Type B pancreatic cell (in vitro differentiated cells): ENCODE measurements around the gene YIPF2. TPM values are rescaled to one million over a fixed set of nuclear protein-coding genes. Genes with fewer than 3 reads are reported as not detected.

Experiments
- DNase-seq: peaks from one replicate; pipeline ENCODE4 v3.0.0; 2021; ENCODE audit warnings: mixed read lengths; ENCODE audit not compliant: unreplicated experiment; ENCODE audit errors: extremely low spot score
- H3K27ac Mint-ChIP-seq: 2 replicates; pipeline ENCODE4 v1.8.0; 2021; ENCODE audit warnings: mild to moderate bottlenecking, mixed read lengths
- H3K27me3 Mint-ChIP-seq: 2 replicates; pipeline ENCODE4 v1.8.0; 2021; ENCODE audit warnings: mixed read lengths
- H3K36me3 Mint-ChIP-seq: 2 replicates; pipeline ENCODE4 v1.8.0; 2021; ENCODE audit warnings: mixed read lengths
- H3K4me1 Mint-ChIP-seq: one replicate; pipeline ENCODE4 v1.8.0; 2021; ENCODE audit warnings: mixed read lengths; ENCODE audit not compliant: unreplicated experiment
- H3K4me3 Mint-ChIP-seq: 2 replicates; pipeline ENCODE4 v1.8.0; 2021; ENCODE audit warnings: mild to moderate bottlenecking, mixed read lengths
- H3K9me3 Mint-ChIP-seq: 2 replicates; pipeline ENCODE4 v1.8.0; 2021; ENCODE audit warnings: mixed read lengths
- total RNA-seq: library from RNA; stranded (reverse); gene quantifications from 2 replicates; pipeline ENCODE4 v1.2.1, GENCODE V29; 2021; ENCODE audit warnings: low replicate concordance
- TF ChIP-seq, protein P1 (sequence below): fragments of 200-600 bp; sonication (generic); conservative IDR thresholded peaks from 2 replicates; pipeline ENCODE4 v1.5.0; 2021; ENCODE audit warnings: antibody characterized with exemption, mild to moderate bottlenecking

Gene YIPF2
- total RNA-seq, 1 donor from 2014 or later: 58.5 TPM

DNA sequence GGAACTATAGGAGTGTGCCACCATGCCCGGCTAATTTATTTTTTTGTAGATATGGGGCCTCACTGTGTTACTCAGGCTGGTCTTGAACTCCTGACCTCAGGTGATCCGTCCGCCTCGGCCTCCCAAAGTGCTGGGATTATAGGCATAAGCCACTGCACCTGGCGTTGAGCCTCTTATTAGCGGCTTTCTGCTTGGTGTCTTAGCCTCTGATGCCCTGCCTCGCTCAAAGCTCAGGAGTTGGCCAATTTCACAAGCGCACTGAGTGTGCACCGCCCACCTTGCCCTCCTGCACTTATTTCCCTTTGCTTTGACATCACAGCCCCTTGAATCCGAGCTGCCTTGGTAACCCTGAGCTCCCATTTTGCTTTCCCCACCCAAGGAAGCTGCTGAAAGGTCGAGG lies 10.1 kb downstream of the YIPF2 start:
- Mint-ChIP-seq H3K27ac (peak overlapping the region; percentile 51), H3K4me3 (no peak overlapping the region), H3K27me3 (no peaks in the 10 kb centered on the region), H3K36me3 (peaks cover 3% of the 10 kb centered on the region), H3K4me1 (no peaks in the 10 kb centered on the region), H3K9me3 (no peaks in the 10 kb centered on the region)
- no peak for DNase-seq
- TF ChIP-seq, protein P1, sequence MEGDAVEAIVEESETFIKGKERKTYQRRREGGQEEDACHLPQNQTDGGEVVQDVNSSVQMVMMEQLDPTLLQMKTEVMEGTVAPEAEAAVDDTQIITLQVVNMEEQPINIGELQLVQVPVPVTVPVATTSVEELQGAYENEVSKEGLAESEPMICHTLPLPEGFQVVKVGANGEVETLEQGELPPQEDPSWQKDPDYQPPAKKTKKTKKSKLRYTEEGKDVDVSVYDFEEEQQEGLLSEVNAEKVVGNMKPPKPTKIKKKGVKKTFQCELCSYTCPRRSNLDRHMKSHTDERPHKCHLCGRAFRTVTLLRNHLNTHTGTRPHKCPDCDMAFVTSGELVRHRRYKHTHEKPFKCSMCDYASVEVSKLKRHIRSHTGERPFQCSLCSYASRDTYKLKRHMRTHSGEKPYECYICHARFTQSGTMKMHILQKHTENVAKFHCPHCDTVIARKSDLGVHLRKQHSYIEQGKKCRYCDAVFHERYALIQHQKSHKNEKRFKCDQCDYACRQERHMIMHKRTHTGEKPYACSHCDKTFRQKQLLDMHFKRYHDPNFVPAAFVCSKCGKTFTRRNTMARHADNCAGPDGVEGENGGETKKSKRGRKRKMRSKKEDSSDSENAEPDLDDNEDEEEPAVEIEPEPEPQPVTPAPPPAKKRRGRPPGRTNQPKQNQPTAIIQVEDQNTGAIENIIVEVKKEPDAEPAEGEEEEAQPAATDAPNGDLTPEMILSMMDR: no peak

DNA sequence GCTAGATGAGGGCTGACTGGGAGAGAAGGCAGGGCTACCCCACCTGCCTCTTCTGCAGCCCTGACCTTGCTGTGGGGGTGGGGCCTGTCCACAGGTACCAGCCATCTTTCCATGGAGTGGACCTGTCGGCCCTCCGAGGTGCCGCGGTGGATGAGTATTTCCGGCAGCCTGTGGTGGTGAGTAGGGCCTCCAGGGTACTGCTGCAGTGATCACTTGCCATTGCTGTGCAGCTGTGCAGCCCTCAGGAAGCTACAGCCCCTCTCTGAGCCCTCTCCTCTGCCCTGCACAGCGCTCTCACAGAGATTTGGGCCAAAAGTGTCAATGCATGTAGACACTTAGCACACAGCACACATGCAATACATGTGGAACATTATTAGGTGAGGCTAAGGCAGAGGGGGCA lies 11.8 kb downstream of the YIPF2 start:
- no peaks in the 10 kb centered on the region for H3K4me1 Mint-ChIP-seq
- no peak overlapping the region for H3K27ac Mint-ChIP-seq
- TF ChIP-seq, protein P1: no peak
- H3K9me3 Mint-ChIP-seq: no peaks in the 10 kb centered on the region
- H3K36me3 Mint-ChIP-seq: peaks cover 6% of the 10 kb centered on the region
- H3K4me3 Mint-ChIP-seq: no peak overlapping the region
- H3K27me3 Mint-ChIP-seq: no peaks in the 10 kb centered on the region
- DNase-seq: no peak

DNA sequence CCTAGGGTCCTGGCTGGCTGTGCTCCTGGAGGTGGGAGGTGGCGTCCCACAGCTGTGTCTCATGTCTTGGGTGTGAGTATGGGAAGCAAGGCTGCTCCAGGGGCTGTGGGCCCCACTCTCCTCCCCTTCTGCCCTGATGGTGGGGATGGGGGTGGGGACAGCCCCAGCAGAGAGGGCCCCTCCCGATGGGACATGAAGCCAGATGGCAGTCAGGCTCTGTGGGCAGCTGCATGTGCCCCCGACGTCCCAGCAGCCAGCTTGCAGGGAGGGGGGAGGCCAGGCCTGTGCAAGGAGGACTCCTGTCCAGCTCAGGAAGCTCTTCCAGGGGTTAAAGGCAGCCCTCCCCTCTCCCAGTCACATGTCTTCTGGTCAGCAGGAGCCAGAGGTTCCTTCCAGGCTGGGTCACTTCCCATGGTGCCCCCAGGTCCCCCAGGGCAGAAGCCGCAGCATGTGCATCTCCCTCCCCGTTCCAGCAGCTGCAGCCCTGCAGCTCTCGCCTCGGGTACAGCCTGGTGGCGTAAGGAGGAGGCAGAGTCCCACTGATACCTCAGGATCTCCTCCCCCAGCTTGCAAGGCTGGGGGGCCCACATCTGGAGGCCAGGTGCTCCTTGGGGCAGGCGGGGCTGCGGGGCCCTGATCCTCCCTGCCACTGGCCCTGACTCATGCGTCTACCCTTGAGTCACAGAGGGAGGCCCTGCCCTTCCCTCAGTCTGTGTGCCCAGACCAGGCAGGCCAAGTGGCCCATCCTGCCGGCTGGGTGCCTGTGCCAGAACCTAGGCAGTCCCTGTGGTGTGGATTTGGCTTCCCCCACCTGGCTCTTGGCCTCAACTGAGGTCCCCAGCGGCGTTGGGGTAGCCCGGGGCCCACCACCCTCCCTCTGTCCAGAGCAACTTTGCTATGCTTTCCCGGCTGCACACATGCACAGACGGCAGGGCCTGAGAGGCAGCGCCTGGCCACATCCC lies 13.0 kb downstream of the YIPF2 start:
- no peaks in the 10 kb centered on the region for H3K9me3 Mint-ChIP-seq
- no peak for DNase-seq
- H3K4me1 Mint-ChIP-seq: no peaks in the 10 kb centered on the region
- H3K4me3 Mint-ChIP-seq: no peak overlapping the region
- TF ChIP-seq, protein P1: no peak
- peaks cover 4% of the 10 kb centered on the region for H3K36me3 Mint-ChIP-seq
- no peak overlapping the region for H3K27ac Mint-ChIP-seq
- H3K27me3 Mint-ChIP-seq: no peaks in the 10 kb centered on the region

DNA sequence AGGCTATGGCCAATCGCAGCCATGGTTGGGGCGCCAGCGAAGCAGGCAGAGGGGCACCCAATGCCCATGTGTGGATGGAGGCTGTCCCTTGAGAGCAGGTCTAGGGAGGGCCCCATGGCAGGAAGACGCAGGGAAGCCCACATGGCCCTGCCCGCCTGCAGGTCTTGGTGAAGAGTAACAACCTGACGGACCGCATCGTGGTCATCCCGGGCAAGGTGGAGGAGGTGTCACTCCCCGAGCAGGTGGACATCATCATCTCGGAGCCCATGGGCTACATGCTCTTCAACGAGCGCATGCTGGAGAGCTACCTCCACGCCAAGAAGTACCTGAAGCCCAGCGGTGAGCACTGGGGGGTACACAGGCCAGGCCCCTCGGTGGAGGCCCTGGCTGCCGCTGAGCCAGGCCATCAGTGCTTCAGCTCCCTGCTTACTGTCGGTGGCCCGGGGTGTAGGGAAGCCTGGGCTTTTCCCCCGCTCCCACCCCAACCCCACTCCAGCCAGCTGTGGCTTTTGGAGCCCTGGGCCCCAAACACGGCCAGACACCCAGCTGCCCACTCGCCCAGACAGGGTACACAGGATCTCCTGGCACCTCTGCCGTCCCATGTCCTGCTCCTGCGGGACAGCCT lies 14.6 kb downstream of the YIPF2 start:
- Mint-ChIP-seq H3K4me3 (no peak overlapping the region), H3K36me3 (peaks cover 7% of the 10 kb centered on the region), H3K27me3 (no peaks in the 10 kb centered on the region), H3K9me3 (no peaks in the 10 kb centered on the region), H3K27ac (no peak overlapping the region), H3K4me1 (no peaks in the 10 kb centered on the region)
- TF ChIP-seq, protein P1: no peak
- DNase-seq: no peak

DNA sequence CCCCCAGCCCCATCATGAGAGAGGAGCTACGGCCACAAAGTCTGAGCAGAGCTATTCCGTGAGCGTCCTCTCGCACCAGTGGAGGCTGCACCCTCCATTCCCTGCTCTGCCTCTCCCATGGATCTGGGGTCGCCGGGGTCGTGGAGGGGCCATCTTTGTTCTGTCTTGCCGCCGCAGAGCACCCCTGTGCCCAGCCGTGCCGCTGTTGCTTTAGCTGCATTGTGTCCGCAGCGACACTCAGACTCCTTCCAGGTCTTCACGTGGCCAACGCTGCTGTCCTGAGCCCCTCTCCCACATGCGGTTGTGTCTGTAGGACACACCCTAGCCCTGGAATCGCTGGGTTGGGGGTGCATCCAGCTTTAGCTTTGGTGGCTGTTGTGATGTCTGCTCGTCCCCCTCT lies 15.8 kb downstream of the YIPF2 start:
- TF ChIP-seq, protein P1: no peak
- Mint-ChIP-seq H3K36me3 (peaks cover 10% of the 10 kb centered on the region), H3K27me3 (no peaks in the 10 kb centered on the region), H3K4me3 (no peak overlapping the region), H3K4me1 (no peaks in the 10 kb centered on the region), H3K27ac (no peak overlapping the region), H3K9me3 (no peaks in the 10 kb centered on the region)
- DNase-seq: no peak
